Peyer's patch (tissue), 4 donors: ENCODE data around the gene TRIM61. TPM values are rescaled to one million over a fixed set of nuclear protein-coding genes. Genes with fewer than 3 reads are reported as not detected.

Experiments
- DNase-seq, 3 donors: peaks; one replicate each; pipeline ENCODE4 v3.0.0-alpha.2; 2017 to 2019
- H3K27ac ChIP-seq, 4 donors: fragments of 200-600 bp; sonication (generic); one replicate each; pipeline ENCODE4 v1.5.1; 2016 to 2019
- H3K27me3 ChIP-seq, 2 donors: fragments of 200-600 bp; sonication (generic); one replicate each; pipeline ENCODE4 v1.5.1; 2019
- H3K36me3 ChIP-seq, 3 donors: fragments of 200-600 bp; sonication (generic); one replicate each; pipeline ENCODE4 v1.5.1; 2016 to 2019
- H3K4me1 ChIP-seq, 4 donors: fragments of 200-600 bp; sonication (generic); one replicate each; pipeline ENCODE4 v1.5.1; 2016 to 2019
- H3K4me3 ChIP-seq, 4 donors: fragments of 200-600 bp; sonication (generic); 1 replicate in 3 of 4; 2 replicates in 1 of 4; pipeline ENCODE4 v1.5.1; 2016 to 2019; ENCODE audit warnings: mild to moderate bottlenecking in 1 of 4
- H3K9me3 ChIP-seq, 4 donors: fragments of 200-600 bp; sonication (generic); one replicate each; pipeline ENCODE4 v1.5.1; 2016 to 2019; ENCODE audit warnings: mild to moderate bottlenecking in 1 of 4
- CTCF ChIP-seq, 6 experiments: fragments of 450-650 bp in 4 of 6; fragments of 200-600 bp in 2 of 6; sonication (generic) in 1 of 6; IDR thresholded peaks; one replicate each; pipeline ENCODE4 v1.5.1; 2017 to 2019; ENCODE audit warnings: antibody characterized with exemption in 6 of 6, mild to moderate bottlenecking in 3 of 6, moderate library complexity in 1 of 6
- POLR2A ChIP-seq, 2 donors: fragments of 450-650 bp; IDR thresholded peaks; one replicate each; pipeline ENCODE4 v1.5.1; 2017; ENCODE audit warnings: antibody characterized with exemption in 2 of 2, mild to moderate bottlenecking in 2 of 2, moderate library complexity in 2 of 2
- total RNA-seq, 4 donors: library from RNA; depleted of rRNA; stranded (reverse); fragments of >200 nt; gene quantifications; one replicate each; pipeline ENCODE4 v1.1.0, GENCODE V29; 2016

The TRIM61 gene
- total RNA-seq, 4 donors from 2014 or later = 0.53 to 1.7 TPM; not detected in 2

- no peaks in the 10 kb centered on the region for H3K9me3 ChIP-seq
- TF ChIP-seq POLR2A (IDR thresholded peaks at IDR 0.05) = no peak
- no peak for TF ChIP-seq CTCF (IDR thresholded peaks at IDR 0.05)
- no peaks in the 10 kb centered on the region for H3K27me3 ChIP-seq
- no peak overlapping the region for H3K27ac ChIP-seq
- H3K4me3 ChIP-seq = no peak overlapping the region
- DNase-seq = no peak
- no peaks in the 10 kb centered on the region for H3K36me3 ChIP-seq
- H3K4me1 ChIP-seq = no peaks in the 10 kb centered on the region
These were observed 33.5 kb upstream of the TRIM61 start for GRCh38 chr4:165010991-165011390.

GRCh38 chr4:165010487-165010886 lies 33.0 kb upstream of the TRIM61 start:
- Histone ChIP-seq H3K4me1 (no peaks in the 10 kb centered on the region), H3K27ac (no peak overlapping the region), H3K36me3 (no peaks in the 10 kb centered on the region), H3K27me3 (no peaks in the 10 kb centered on the region), H3K9me3 (no peaks in the 10 kb centered on the region), H3K4me3 (no peak overlapping the region)
- TF ChIP-seq CTCF (IDR thresholded peaks at IDR 0.05) = no peak
- TF ChIP-seq POLR2A (IDR thresholded peaks at IDR 0.05) = no peak
- DNase-seq = no peak

GRCh38 chr4:165009493-165010227 lies 32.2 kb upstream of the TRIM61 start:
- no peak for TF ChIP-seq POLR2A (IDR thresholded peaks at IDR 0.05)
- no peak for TF ChIP-seq CTCF (IDR thresholded peaks at IDR 0.05)
- H3K9me3 ChIP-seq = no peaks in the 10 kb centered on the region
- H3K36me3 ChIP-seq = no peaks in the 10 kb centered on the region
- no peak overlapping the region for H3K4me3 ChIP-seq
- H3K4me1 ChIP-seq = no peaks in the 10 kb centered on the region
- H3K27ac ChIP-seq = no peak overlapping the region
- no peak for DNase-seq
- no peaks in the 10 kb centered on the region for H3K27me3 ChIP-seq

- no peaks in the 10 kb centered on the region for H3K27me3 ChIP-seq
- TF ChIP-seq CTCF (IDR thresholded peaks at IDR 0.05) = no peak
- TF ChIP-seq POLR2A (IDR thresholded peaks at IDR 0.05) = no peak
- no peaks in the 10 kb centered on the region for H3K9me3 ChIP-seq
- no peak overlapping the region for H3K27ac ChIP-seq
- H3K4me1 ChIP-seq = no peaks in the 10 kb centered on the region
- DNase-seq = no peak
- no peak overlapping the region for H3K4me3 ChIP-seq
- H3K36me3 ChIP-seq = no peaks in the 10 kb centered on the region
These were observed 29.4 kb upstream of the TRIM61 start for GRCh38 chr4:165006886-165007285.

- no peaks in the 10 kb centered on the region for H3K27me3 ChIP-seq
- H3K9me3 ChIP-seq = no peaks in the 10 kb centered on the region
- no peak for TF ChIP-seq POLR2A (IDR thresholded peaks at IDR 0.05)
- TF ChIP-seq CTCF (IDR thresholded peaks at IDR 0.05) = no peak
- DNase-seq = no peak
- H3K4me1 ChIP-seq = no peaks in the 10 kb centered on the region
- H3K4me3 ChIP-seq = no peak overlapping the region
- H3K27ac ChIP-seq = no peak overlapping the region
- no peaks in the 10 kb centered on the region for H3K36me3 ChIP-seq
These were observed 29.0 kb upstream of the TRIM61 start for GRCh38 chr4:165006456-165006855.
